ENCODE data around the gene IL20RA.

GRCh38 chr6:137044366-137045221 lies at the start of gene IL20RA:
- TF ChIP-seq CTCF (IDR thresholded peaks at IDR 0.05) (peak in 4 of 6 experiments; percentile 22 to 59 (median 34)), EP300 (IDR thresholded peaks at IDR 0.05) (no peak)
